Measurements from ENCODE around the gene ACO2.
"Not testable (repeated sequence)": the region's sequence is repeated elsewhere in the genome, so short reads cannot be mapped to it uniquely, and the experiment has no call there.

ACO2 gene

GRCh38 chr22:41448189-41448808 lies 20.6 kb upstream of the ACO2 start:
- peak; percentile 98 to 99 for DNase-seq

- DNase-seq = no peak
Measured at GRCh38 chr22:41458161-41458728, 10.7 kb upstream of the ACO2 start.

- no peak for DNase-seq
Measured at GRCh38 chr22:41459431-41459830, 9.5 kb upstream of the ACO2 start.

GRCh38 chr22:41460071-41460470 lies 8.8 kb upstream of the ACO2 start:
- DNase-seq = not testable (repeated sequence)

GRCh38 chr22:41461901-41462300 lies 7.0 kb upstream of the ACO2 start:
- no peak for DNase-seq

- DNase-seq = peak; percentile 30 to 64
Measured at GRCh38 chr22:41469218-41469851, 418 bp downstream of the ACO2 start.

- DNase-seq = peak in 1 of 2 donors; percentile 21
Measured at GRCh38 chr22:41470886-41471285, 2.0 kb downstream of the ACO2 start.

- no peak for DNase-seq
Measured at GRCh38 chr22:41471568-41471967, 2.7 kb downstream of the ACO2 start.

GRCh38 chr22:41474872-41475451 lies 6.0 kb downstream of the ACO2 start:
- DNase-seq = no peak

- no peak for DNase-seq
Measured at GRCh38 chr22:41478473-41478872, 9.6 kb downstream of the ACO2 start.

- peak; percentile 91 to 95 for DNase-seq
Measured at GRCh38 chr22:41478891-41479521, 10.1 kb downstream of the ACO2 start.

GRCh38 chr22:41479671-41480396 lies 10.9 kb downstream of the ACO2 start:
- DNase-seq = no peak

- no peak for DNase-seq
Measured at GRCh38 chr22:41480397-41480735, 11.4 kb downstream of the ACO2 start.

- DNase-seq = no peak
Measured at GRCh38 chr22:41481131-41481830, 12.4 kb downstream of the ACO2 start.

- no peak for DNase-seq
Measured at GRCh38 chr22:41481925-41482318, 13.0 kb downstream of the ACO2 start.

GRCh38 chr22:41482319-41482935 lies 13.5 kb downstream of the ACO2 start:
- DNase-seq = peak; percentile 86 to 93

GRCh38 chr22:41485033-41485432 lies 16.1 kb downstream of the ACO2 start:
- DNase-seq = no peak

- no peak for DNase-seq
Measured at GRCh38 chr22:41487037-41487935, 18.4 kb downstream of the ACO2 start.

- no peak for DNase-seq
Measured at GRCh38 chr22:41488076-41488475, 19.2 kb downstream of the ACO2 start.

- no peak for DNase-seq
Measured at GRCh38 chr22:41488596-41489385, 19.9 kb downstream of the ACO2 start.

All from inflammatory macrophage (primary cell).